ENCODE measurements around the gene CHCHD6. TPM values are rescaled to one million over a fixed set of nuclear protein-coding genes. Genes with fewer than 3 reads are reported as not detected.

CHCHD6 gene
- total RNA-seq, 1 experiment from 2014 or later = 47.7 TPM

DNA sequence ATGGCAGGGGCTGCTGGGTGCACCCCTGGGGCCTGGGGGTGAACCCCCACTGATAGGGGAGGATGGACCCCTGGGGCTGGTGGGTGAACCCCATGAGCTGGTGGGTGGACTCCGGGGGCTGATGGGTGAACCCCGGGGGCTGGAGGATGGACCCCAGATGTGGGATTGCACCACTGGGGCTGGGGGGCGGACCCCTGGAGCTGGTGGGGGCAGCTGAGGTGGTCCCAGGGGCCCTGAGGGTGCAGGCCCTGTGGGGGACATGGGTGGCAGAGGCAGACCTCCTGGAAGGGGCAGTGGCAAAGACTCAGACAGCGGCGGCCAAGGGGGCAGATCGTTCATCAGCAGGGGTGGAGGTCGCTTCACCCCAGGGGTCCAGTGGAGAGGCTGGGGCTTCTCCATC is 31.7 kb upstream of the CHCHD6 start:
- H3K4me3 ChIP-seq = no peak overlapping the region
- no peak overlapping the region for H3K27ac ChIP-seq
- H3K9me2 ChIP-seq (ENCODE audit: insufficient read depth) = no peaks in the 10 kb centered on the region; the same call in 1 of the 2 replicates
- TF ChIP-seq EZH2 (IDR thresholded peaks at IDR 0.05; ENCODE audit: low read depth) = no peak
- TF ChIP-seq, protein P1, sequence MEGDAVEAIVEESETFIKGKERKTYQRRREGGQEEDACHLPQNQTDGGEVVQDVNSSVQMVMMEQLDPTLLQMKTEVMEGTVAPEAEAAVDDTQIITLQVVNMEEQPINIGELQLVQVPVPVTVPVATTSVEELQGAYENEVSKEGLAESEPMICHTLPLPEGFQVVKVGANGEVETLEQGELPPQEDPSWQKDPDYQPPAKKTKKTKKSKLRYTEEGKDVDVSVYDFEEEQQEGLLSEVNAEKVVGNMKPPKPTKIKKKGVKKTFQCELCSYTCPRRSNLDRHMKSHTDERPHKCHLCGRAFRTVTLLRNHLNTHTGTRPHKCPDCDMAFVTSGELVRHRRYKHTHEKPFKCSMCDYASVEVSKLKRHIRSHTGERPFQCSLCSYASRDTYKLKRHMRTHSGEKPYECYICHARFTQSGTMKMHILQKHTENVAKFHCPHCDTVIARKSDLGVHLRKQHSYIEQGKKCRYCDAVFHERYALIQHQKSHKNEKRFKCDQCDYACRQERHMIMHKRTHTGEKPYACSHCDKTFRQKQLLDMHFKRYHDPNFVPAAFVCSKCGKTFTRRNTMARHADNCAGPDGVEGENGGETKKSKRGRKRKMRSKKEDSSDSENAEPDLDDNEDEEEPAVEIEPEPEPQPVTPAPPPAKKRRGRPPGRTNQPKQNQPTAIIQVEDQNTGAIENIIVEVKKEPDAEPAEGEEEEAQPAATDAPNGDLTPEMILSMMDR (conservative IDR thresholded peaks at IDR 0.05) = no peak
- intact Hi-C loops (cut with micrococcal nuclease; ENCODE audit: unreplicated experiment) = no loop called here
- no peak overlapping the region for H2AFZ ChIP-seq
- H3K4me2 ChIP-seq = no peak overlapping the region
- no peaks in the 10 kb centered on the region for H3K79me2 ChIP-seq (ENCODE audit: low read depth)
- DNase-seq = no peak
- peaks cover 18% of the 10 kb centered on the region for H3K27me3 ChIP-seq (ENCODE audit: insufficient read depth, low read depth)
- ChIA-PET CTCF (interaction anchor here (0.6 kb wide), 1 partner anchor 19 kb away, joined by 3 read pairs; no protein-coding TSS in a partner anchor), POLR2A (ENCODE audit: unreplicated experiment) (no interaction called here)
- H3K4me1 ChIP-seq (replicated peaks; ENCODE audit: insufficient read depth) = no peaks in the 10 kb centered on the region
- no peaks in the 10 kb centered on the region for H3F3A ChIP-seq (ENCODE audit: insufficient read depth, low read depth)
- no peaks in the 10 kb centered on the region for H3K9me3 ChIP-seq (ENCODE audit: insufficient read depth, low read depth)
- no TSS peak for BruUV-seq (replicated peaks)
- no peaks in the 10 kb centered on the region for H3K36me3 ChIP-seq (ENCODE audit: low read depth)
- H4K20me1 ChIP-seq (ENCODE audit: insufficient read depth) = no peaks in the 10 kb centered on the region

- H3K4me1 ChIP-seq (replicated peaks; ENCODE audit: insufficient read depth) = no peaks in the 10 kb centered on the region
- intact Hi-C loops (cut with micrococcal nuclease; ENCODE audit: unreplicated experiment) = no loop called here
- H3K27ac ChIP-seq = no peak overlapping the region
- no TSS peak for BruUV-seq (replicated peaks)
- no peaks in the 10 kb centered on the region; the same call in 1 of the 2 replicates for H3K9me2 ChIP-seq (ENCODE audit: insufficient read depth)
- H3K4me3 ChIP-seq = no peak overlapping the region
- H3K4me2 ChIP-seq = no peak overlapping the region
- TF ChIP-seq, protein P1 (conservative IDR thresholded peaks at IDR 0.05) = no peak
- no peak for TF ChIP-seq EZH2 (IDR thresholded peaks at IDR 0.05; ENCODE audit: low read depth)
- H4K20me1 ChIP-seq (ENCODE audit: insufficient read depth) = no peaks in the 10 kb centered on the region
- H3F3A ChIP-seq (ENCODE audit: insufficient read depth, low read depth) = no peaks in the 10 kb centered on the region
- ChIA-PET CTCF (no interaction called here), POLR2A (ENCODE audit: unreplicated experiment) (no interaction called here)
- H2AFZ ChIP-seq = no peak overlapping the region
- DNase-seq = no peak
- no peaks in the 10 kb centered on the region for H3K36me3 ChIP-seq (ENCODE audit: low read depth)
- no peaks in the 10 kb centered on the region for H3K79me2 ChIP-seq (ENCODE audit: low read depth)
- H3K9me3 ChIP-seq (ENCODE audit: insufficient read depth, low read depth) = no peaks in the 10 kb centered on the region
- H3K27me3 ChIP-seq (ENCODE audit: insufficient read depth, low read depth) = peaks cover 18% of the 10 kb centered on the region
These were observed 31.3 kb upstream of the CHCHD6 start for GRCh38 chr3:126672741-126673140.

DNA sequence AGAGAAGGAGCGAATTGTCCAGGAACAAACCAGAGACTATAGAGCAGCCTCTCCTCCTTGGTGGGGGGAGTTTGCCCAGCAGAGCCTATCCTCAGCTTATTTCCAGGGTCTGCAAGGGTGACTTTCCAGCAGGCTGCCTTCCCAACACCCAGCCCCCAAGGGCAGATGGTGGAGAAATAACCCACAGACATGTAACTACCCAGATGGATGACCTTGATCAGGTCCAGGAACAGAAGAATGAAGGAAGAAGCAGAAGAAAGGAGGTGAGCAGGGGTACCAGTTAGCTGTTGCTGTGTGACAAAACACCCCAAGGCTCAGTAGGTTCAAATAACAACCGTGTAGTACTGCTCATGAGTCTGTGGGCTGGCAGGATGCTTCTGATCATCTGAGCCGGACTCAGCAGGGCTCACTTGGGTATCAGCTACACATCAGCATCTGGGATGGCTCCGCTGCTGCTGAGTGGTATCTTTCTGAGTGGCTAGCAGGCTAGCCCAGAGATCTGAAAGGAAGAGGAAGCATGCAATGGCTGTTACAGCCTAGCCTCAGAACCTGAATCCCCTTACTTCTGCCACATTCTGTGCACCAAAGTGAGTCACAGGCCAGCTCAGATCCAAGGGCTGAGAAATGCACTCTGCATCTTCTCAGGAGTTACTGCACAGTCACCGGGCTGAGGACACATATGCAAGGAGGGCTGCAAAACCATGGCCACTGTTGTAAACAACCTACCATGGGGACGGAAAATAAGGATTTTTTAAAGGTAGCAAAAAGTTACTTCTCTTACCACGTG is 26.9 kb upstream of the CHCHD6 start:
- no peak for DNase-seq
- intact Hi-C loops (cut with micrococcal nuclease; ENCODE audit: unreplicated experiment) = loop anchor here (5.0 kb wide), 1 partner anchor 155 kb away; the partner anchor contains the start of gene CHST13
- H3K36me3 ChIP-seq (ENCODE audit: low read depth) = no peaks in the 10 kb centered on the region
- H3K27ac ChIP-seq = no peak overlapping the region
- CTCF ChIA-PET = no interaction called here
- POLR2A ChIA-PET (ENCODE audit: unreplicated experiment) = no interaction called here
- TF ChIP-seq EZH2 (IDR thresholded peaks at IDR 0.05; ENCODE audit: low read depth) = no peak
- TF ChIP-seq, protein P1 (conservative IDR thresholded peaks at IDR 0.05) = no peak
- H2AFZ ChIP-seq = no peak overlapping the region
- no TSS peak for BruUV-seq (replicated peaks)
- no peaks in the 10 kb centered on the region for H3F3A ChIP-seq (ENCODE audit: insufficient read depth, low read depth)
- no peak overlapping the region for H3K4me2 ChIP-seq
- no peak overlapping the region for H3K4me3 ChIP-seq
- H3K9me2 ChIP-seq (ENCODE audit: insufficient read depth) = no peaks in the 10 kb centered on the region; the same call in 1 of the 2 replicates
- peaks cover 24% of the 10 kb centered on the region for H3K27me3 ChIP-seq (ENCODE audit: insufficient read depth, low read depth)
- H3K4me1 ChIP-seq (replicated peaks; ENCODE audit: insufficient read depth) = no peaks in the 10 kb centered on the region
- H3K9me3 ChIP-seq (ENCODE audit: insufficient read depth, low read depth) = no peaks in the 10 kb centered on the region
- H3K79me2 ChIP-seq (ENCODE audit: low read depth) = no peaks in the 10 kb centered on the region
- no peaks in the 10 kb centered on the region for H4K20me1 ChIP-seq (ENCODE audit: insufficient read depth)

Data from PC-9 (cell line).